Activated CD4-positive, alpha-beta memory T cell treated with anti-CD3 and anti-CD28 coated beads for 36 hours (primary cell): ENCODE data around the gene C13orf42. TPM values are rescaled to one million over a fixed set of nuclear protein-coding genes. Genes with fewer than 3 reads are reported as not detected.

Experiments used
- CTCF ChIA-PET: fragments of 350-600 bp; sonication (Branson Sonifier 250); formaldehyde crosslinking; loops from one replicate; lab custom pipeline; 2021; ENCODE audit warnings: antibody characterized with exemption, inconsistent platforms; lab: Charles Lee
- POLR2A ChIA-PET: fragments of 350-600 bp; sonication (Branson Sonifier 250); formaldehyde crosslinking; loops from one replicate; lab custom pipeline; 2021; ENCODE audit warnings: antibody characterized with exemption; lab: Charles Lee
- DNase-seq: peaks from one replicate; pipeline ENCODE4 v3.0.0-alpha.2; 2020
- H3K27ac Mint-ChIP-seq: one replicate; pipeline ENCODE4 v1.8.0; 2021; ENCODE audit warnings: mixed read lengths
- H3K27me3 Mint-ChIP-seq: one replicate; pipeline ENCODE4 v1.8.0; 2021; ENCODE audit warnings: mixed read lengths
- H3K36me3 Mint-ChIP-seq: one replicate; pipeline ENCODE4 v1.8.0; 2021; ENCODE audit warnings: mixed read lengths
- H3K4me1 Mint-ChIP-seq: one replicate; pipeline ENCODE4 v1.8.0; 2021; ENCODE audit warnings: low read depth, mixed read lengths
- H3K4me3 Mint-ChIP-seq: one replicate; pipeline ENCODE4 v1.8.0; 2021; ENCODE audit warnings: mild to moderate bottlenecking, mixed read lengths
- H3K9me3 Mint-ChIP-seq: one replicate; pipeline ENCODE4 v1.8.0; 2021; ENCODE audit warnings: mixed read lengths
- intact Hi-C: fragments of 100-400 bp; cut with micrococcal nuclease; formaldehyde crosslinking; loops from one replicate; pipeline ENCODE4 v1.15.1; 2023
- total RNA-seq, 2 experiments: library from RNA; stranded (reverse); gene quantifications; one replicate each; pipeline ENCODE4 v1.2.3, GENCODE V29; 2021

The C13orf42 gene
- total RNA-seq = not detected

DNA sequence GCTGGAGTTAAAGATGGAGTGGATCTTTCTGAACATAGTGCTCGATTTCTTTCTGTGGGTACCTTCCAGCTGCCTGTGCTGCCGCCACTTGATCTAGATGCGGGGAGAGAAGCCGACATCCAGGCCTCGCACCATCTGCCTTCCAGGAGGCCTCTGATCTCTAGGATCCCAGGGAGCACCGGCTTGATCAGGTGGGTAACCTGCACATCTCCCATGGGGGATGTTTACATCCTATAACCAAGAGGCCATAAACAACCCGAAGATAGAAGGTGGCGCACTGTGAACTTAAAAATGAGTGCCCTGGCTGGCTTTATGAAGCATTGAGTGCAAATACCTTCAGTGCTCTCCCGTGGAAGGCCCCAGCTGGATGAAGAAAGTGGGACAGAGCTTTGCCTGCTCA, at the start of gene C13orf42:
C13orf42 (minus strand) TSS at position 101 of the 400 bp plus-strand sequence; CDS start at position 36, 65 bp downstream.
- intact Hi-C loops = no loop called here
- peaks cover 3% of the 10 kb centered on the region for H3K4me1 Mint-ChIP-seq
- CTCF ChIA-PET = interaction anchor here (1.1 kb wide), 1 partner anchor 687 kb away, joined by 3 read pairs; no protein-coding TSS in a partner anchor
- no peak within 1 kb of the TSS for H3K4me3 Mint-ChIP-seq
- H3K27ac Mint-ChIP-seq = no peak within 1 kb of the TSS
- H3K36me3 Mint-ChIP-seq = no peaks in the 10 kb centered on the region
- no peak for DNase-seq
- peaks cover 7% of the 10 kb centered on the region for H3K27me3 Mint-ChIP-seq
- no peaks in the 10 kb centered on the region for H3K9me3 Mint-ChIP-seq
- POLR2A ChIA-PET = no interaction called here

DNA sequence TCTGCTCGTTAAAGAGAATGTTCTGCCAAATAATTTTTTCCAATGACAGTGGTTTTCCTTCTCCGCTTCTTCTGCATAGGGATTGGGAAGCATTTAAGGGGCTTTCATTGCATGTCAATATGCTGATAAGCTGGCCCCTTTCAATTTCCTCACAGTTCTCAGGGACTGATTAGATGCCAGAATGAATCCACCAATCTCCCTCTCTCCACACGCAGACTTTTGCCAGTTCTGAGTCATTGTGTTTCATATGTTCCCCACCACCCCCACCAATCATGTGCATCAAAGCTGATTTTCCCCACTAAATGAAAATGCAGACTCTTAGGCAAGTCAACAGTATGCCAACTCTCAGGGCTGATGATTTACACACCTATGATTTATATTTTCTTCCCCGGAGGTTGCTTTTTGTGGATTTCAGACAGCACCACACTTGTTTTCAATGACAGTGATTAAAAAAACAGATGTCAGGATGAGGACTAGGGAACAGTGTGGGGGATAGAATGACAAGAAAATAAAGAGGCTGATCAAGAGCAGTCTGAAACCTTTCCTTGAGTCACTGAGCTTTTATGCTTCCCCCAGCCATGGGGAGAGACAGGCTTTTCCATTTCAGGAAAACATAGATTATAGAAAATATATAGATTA, 47.9 kb upstream of the C13orf42 start:
- Mint-ChIP-seq H3K27ac (no peak overlapping the region), H3K4me1 (peaks cover 15% of the 10 kb centered on the region), H3K9me3 (no peaks in the 10 kb centered on the region), H3K4me3 (no peak overlapping the region), H3K27me3 (no peaks in the 10 kb centered on the region), H3K36me3 (no peaks in the 10 kb centered on the region)
- intact Hi-C loops = no loop called here
- peak; percentile 28 for DNase-seq
- ChIA-PET CTCF (interaction anchor here (1.2 to 1.7 kb wide), 2 partner anchors 33 to 127 kb away, joined by 5 read pairs; no protein-coding TSS in a partner anchor), POLR2A (no interaction called here)

- Mint-ChIP-seq H3K27me3 (no peaks in the 10 kb centered on the region), H3K9me3 (no peaks in the 10 kb centered on the region), H3K4me1 (peaks cover 19% of the 10 kb centered on the region), H3K36me3 (no peaks in the 10 kb centered on the region), H3K4me3 (no peak overlapping the region), H3K27ac (no peak overlapping the region)
- ChIA-PET CTCF (interaction anchor here (1.7 kb wide), 1 partner anchor 128 kb away, joined by 5 read pairs; no protein-coding TSS in a partner anchor), POLR2A (interaction anchor here (0.5 kb wide), 1 partner anchor 592 kb away, joined by 8 read pairs; no protein-coding TSS in a partner anchor)
- intact Hi-C loops = no loop called here
- no peak for DNase-seq
Observed at GRCh38 chr13:51158365-51158764, 47.3 kb upstream of the C13orf42 start.

DNA sequence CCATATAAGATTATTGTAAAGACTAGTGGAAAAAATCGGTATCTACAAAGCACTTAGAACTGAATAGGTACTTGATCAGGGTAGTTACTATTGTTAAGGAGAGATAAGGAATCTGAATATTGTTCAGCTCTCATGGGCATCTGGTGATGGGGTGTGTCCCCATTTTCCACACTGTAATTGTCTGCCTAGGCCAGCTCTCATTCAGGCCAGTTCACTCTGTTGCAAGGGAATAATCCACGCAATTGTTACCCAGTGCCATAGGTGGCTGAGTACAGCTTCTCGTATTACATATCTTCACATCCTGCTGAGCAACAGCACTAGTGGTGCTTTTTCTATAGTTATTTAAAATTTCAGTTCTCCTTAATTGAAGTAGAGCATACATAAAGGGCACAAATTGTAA, 45.6 kb upstream of the C13orf42 start:
- H3K9me3 Mint-ChIP-seq = no peaks in the 10 kb centered on the region
- H3K27me3 Mint-ChIP-seq = peaks cover 4% of the 10 kb centered on the region
- H3K4me3 Mint-ChIP-seq = no peak overlapping the region
- ChIA-PET CTCF (no interaction called here), POLR2A (no interaction called here)
- no peaks in the 10 kb centered on the region for H3K36me3 Mint-ChIP-seq
- intact Hi-C loops = no loop called here
- no peak overlapping the region for H3K27ac Mint-ChIP-seq
- DNase-seq = no peak
- peaks cover 19% of the 10 kb centered on the region for H3K4me1 Mint-ChIP-seq

DNA sequence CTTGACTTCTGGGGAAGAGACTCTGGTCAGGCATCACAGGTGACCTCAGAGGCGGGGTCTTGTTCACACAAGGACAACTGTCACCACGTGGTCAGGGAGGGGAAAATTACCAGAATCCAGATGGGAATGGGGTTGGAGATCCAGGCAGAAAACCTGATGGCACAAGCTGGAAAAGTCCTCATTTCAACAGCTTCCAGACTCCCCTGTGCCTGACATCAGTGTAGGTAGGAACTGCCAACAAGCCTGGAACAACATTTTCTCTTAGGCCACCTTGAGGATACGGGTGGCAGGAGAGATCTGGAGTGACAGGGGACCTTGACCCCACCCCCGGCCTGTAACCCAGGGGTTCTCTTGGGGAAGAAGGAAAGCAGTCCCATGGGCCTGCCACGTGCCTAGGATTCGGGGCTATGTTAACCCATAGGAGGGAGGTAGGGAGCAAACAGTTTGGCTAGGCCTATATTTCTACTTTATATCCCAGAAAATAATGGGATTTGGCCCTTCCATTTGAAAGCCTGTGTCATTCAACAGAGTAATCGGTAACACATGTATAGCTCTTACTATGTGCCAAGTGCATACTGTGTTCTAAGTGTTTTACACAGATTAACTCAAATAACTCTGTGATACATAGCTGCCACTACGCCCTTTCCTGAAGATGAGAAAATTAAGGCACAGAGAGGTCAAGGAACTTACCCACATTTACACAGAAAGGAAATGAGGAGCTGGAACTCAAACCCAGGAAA, 44.9 kb upstream of the C13orf42 start:
- H3K4me3 Mint-ChIP-seq = no peak overlapping the region
- CTCF ChIA-PET = no interaction called here
- POLR2A ChIA-PET = no interaction called here
- peaks cover 10% of the 10 kb centered on the region for H3K27me3 Mint-ChIP-seq
- H3K4me1 Mint-ChIP-seq = peaks cover 19% of the 10 kb centered on the region
- H3K27ac Mint-ChIP-seq = no peak overlapping the region
- H3K9me3 Mint-ChIP-seq = no peaks in the 10 kb centered on the region
- H3K36me3 Mint-ChIP-seq = no peaks in the 10 kb centered on the region
- DNase-seq = no peak
- intact Hi-C loops = loop anchor here (2.0 kb wide), 1 partner anchor 647 kb away; no protein-coding TSS in a partner anchor

- no peaks in the 10 kb centered on the region for H3K36me3 Mint-ChIP-seq
- H3K27me3 Mint-ChIP-seq = peaks cover 14% of the 10 kb centered on the region
- no peak for DNase-seq
- no peaks in the 10 kb centered on the region for H3K9me3 Mint-ChIP-seq
- H3K27ac Mint-ChIP-seq = no peak overlapping the region
- no peak overlapping the region for H3K4me3 Mint-ChIP-seq
- ChIA-PET POLR2A (no interaction called here), CTCF (no interaction called here)
- peaks cover 19% of the 10 kb centered on the region for H3K4me1 Mint-ChIP-seq
- intact Hi-C loops = loop anchor here (2.0 kb wide), 1 partner anchor 648 kb away; no protein-coding TSS in a partner anchor
Observed at GRCh38 chr13:51155161-51155560, 44.1 kb upstream of the C13orf42 start.

- Mint-ChIP-seq H3K27ac (peak overlapping the region; percentile 53), H3K9me3 (no peaks in the 10 kb centered on the region), H3K4me1 (peaks cover 13% of the 10 kb centered on the region), H3K4me3 (peak overlapping the region; percentile 13), H3K27me3 (peaks cover 16% of the 10 kb centered on the region), H3K36me3 (no peaks in the 10 kb centered on the region)
- ChIA-PET CTCF (interaction anchor here (1.6 kb wide), 1 partner anchor 132 kb away, joined by 6 read pairs; no protein-coding TSS in a partner anchor), POLR2A (no interaction called here)
- peak; percentile 41 for DNase-seq
- intact Hi-C loops = loop anchor here (2.0 kb wide), 1 partner anchor 649 kb away; no protein-coding TSS in a partner anchor
Observed at GRCh38 chr13:51154029-51154555, 43.0 kb upstream of the C13orf42 start.

DNA sequence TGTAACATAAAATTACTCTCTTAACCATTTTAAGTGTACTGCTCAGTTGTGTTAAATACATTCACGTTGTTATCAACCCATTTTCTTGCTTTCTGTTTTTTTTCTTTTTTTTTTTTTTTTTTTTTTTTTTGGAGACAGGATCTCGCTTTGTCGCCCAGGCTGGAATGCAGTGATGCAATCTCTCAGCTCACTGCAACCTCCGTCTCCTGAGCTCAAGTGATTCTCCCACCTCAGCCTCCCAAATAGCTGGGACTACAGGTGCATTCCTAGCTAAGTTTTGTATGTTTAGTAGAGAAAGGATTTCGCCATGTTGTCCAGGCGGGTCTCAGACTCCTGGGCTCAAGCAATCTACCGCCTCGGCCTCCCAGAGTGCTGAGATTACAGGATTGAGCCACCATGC, 42.5 kb upstream of the C13orf42 start:
- Mint-ChIP-seq H3K4me3 (no peak overlapping the region), H3K9me3 (no peaks in the 10 kb centered on the region), H3K36me3 (no peaks in the 10 kb centered on the region), H3K4me1 (peaks cover 11% of the 10 kb centered on the region), H3K27me3 (peaks cover 16% of the 10 kb centered on the region), H3K27ac (peak overlapping the region; percentile 53)
- intact Hi-C loops = no loop called here
- ChIA-PET POLR2A (no interaction called here), CTCF (interaction anchor here (1.0 to 1.6 kb wide), 2 partner anchors 33 to 133 kb away, joined by 3 to 6 read pairs; no protein-coding TSS in a partner anchor)
- DNase-seq = no peak

DNA sequence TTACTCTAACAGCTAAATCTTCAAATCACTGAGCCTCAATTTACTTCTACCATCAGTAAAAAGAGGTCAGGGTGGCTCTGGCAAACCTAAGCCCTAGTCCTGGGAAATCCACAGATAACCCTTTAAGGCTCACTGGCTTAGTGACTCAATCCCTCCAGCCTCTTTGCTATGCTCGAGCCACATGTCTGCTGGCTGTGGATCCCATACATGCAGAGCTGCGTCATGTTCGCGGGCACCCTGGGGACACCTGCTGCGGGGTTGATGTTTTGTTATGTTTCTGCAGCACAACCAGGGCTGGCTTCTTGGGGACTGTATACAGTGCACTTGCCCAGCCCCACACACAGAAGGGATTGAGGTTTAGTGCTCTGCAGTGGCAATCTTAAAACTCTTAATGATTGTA, 41.6 kb upstream of the C13orf42 start:
- no peak overlapping the region for H3K27ac Mint-ChIP-seq
- POLR2A ChIA-PET = no interaction called here
- intact Hi-C loops = no loop called here
- H3K4me3 Mint-ChIP-seq = no peak overlapping the region
- CTCF ChIA-PET = interaction anchor here (1.0 to 4.9 kb wide), 4 partner anchors 27 to 134 kb away, joined by 3 to 54 read pairs (median 5); no protein-coding TSS in a partner anchor
- H3K36me3 Mint-ChIP-seq = no peaks in the 10 kb centered on the region
- no peaks in the 10 kb centered on the region for H3K9me3 Mint-ChIP-seq
- H3K27me3 Mint-ChIP-seq = peaks cover 21% of the 10 kb centered on the region
- peaks cover 9% of the 10 kb centered on the region for H3K4me1 Mint-ChIP-seq
- DNase-seq = no peak

GRCh38 chr13:51151463-51151862, 40.4 kb upstream of the C13orf42 start:
- Mint-ChIP-seq H3K9me3 (no peaks in the 10 kb centered on the region), H3K4me3 (no peak overlapping the region), H3K27me3 (peaks cover 25% of the 10 kb centered on the region), H3K27ac (no peak overlapping the region), H3K4me1 (peaks cover 9% of the 10 kb centered on the region), H3K36me3 (no peaks in the 10 kb centered on the region)
- no peak for DNase-seq
- CTCF ChIA-PET = interaction anchor here (1.5 to 4.9 kb wide), 2 partner anchors 26 to 136 kb away, joined by 4 to 54 read pairs; no protein-coding TSS in a partner anchor
- POLR2A ChIA-PET = no interaction called here
- intact Hi-C loops = no loop called here

DNA sequence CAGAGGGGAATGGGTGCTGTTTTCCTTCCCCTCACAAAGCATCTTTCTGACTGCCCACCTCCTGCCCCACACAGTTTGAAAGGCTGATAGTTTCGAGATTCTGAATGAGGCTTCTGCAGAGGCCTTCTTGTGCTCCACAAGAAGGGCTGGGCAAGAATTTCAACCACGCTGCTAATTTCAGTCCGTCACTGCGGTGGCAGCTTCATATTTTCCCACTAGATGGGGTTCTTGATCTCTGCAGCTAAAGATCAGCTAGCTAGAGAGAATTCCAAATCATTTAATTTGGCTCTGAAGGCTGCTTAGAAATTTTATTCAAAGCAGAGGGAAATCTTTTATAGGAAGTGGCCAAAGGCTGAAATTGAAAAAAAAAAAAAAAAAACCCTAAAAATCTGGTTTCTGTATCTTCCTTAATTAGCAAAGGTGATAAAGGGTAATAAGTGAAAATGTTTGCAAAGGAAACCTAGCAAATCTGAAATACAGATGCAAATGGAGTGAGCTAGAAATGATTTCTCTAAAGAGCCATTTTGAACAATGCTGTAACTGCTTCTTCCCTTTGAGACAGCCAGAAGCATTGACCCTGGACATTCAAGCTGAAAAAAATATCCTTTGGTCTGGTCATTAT, 38.0 kb upstream of the C13orf42 start:
- DNase-seq = no peak
- Mint-ChIP-seq H3K27me3 (peaks cover 28% of the 10 kb centered on the region), H3K9me3 (peaks cover 6% of the 10 kb centered on the region), H3K4me1 (peaks cover 4% of the 10 kb centered on the region), H3K27ac (no peak overlapping the region), H3K4me3 (no peak overlapping the region), H3K36me3 (no peaks in the 10 kb centered on the region)
- intact Hi-C loops = no loop called here
- ChIA-PET POLR2A (no interaction called here), CTCF (interaction anchor here (1.4 to 4.9 kb wide), 2 partner anchors 22 to 138 kb away, joined by 3 to 54 read pairs; no protein-coding TSS in a partner anchor)
